K562 treated with DMSO at 1 percent for 48 hours (cell line): ENCODE data around the gene ZNF248. TPM values are rescaled to one million over a fixed set of nuclear protein-coding genes. Genes with fewer than 3 reads are reported as not detected.

ENCODE experiments used
- total RNA-seq: library from RNA; unstranded; fragments of 300-600 nt; gene quantifications from 2 replicates; pipeline ENCODE4 v1.2.3, GENCODE V29; 2022; ENCODE audit warnings: low replicate concordance; ENCODE audit errors: extremely low read depth

ZNF248 gene
- not detected in 2 replicates for total RNA-seq

DNA sequence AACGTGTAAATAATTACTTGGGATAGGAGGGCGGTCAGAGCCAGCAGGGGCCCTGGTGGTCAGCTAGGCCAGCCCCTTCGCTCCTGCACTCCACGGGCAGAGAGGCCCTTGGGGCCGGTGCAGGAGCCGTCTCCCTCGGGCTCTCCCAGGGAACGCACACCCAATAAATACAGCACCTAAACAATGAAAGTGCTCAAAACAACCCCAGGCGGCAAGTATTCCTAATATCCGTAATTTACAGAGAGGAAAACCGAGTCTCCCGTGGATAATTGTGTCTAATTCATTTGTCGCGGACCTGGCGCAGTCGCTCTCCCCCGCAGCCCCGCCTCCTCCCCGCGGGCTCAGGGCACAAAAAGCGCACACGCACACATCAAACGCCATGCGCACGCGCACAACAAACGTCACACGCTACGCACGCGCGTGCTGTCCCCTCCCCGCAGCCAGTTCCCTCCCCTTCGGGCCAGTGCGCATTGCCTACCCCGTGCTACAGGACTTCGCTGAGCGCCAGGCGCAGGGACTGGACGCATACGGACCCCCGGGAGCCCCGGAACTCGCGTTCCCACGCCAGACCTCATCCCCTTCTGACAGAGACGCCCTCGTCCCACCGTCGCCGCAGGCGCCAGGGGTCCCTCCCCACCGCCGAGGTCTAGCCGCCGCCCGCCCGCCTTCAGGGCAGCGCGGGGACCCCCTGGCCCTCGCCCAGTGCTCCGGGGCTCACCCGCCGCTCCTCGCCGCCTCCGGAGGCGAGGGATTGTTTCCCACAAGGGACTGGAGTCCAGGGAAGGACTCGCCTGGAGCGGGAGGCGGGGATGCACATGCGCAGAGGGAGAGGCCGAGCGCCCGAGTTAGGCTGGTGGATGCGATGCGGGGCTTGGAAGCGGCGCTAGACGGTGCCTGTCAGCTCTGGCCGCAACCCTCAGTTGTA, at the start of gene ZNF248:
Gene ZNF248, minus strand, starts transcription at position 324 of the 925 bp plus-strand sequence. CDS start 1,300 bp downstream, outside the sequence.

Other genes with a start within 250 kb of the ZNF248 start
- not detected in 2 replicates for gene ZNF25, start 119.0 kb upstream of the ZNF248 start, total RNA-seq
- not detected in 2 replicates for gene ZNF33A, start 153.1 kb upstream of the ZNF248 start, total RNA-seq
- gene ZNF37A, start 236.7 kb upstream of the ZNF248 start, total RNA-seq, result not detected in 2 replicates